Measurements from ENCODE around the gene TMEM18. TPM values are rescaled to one million over a fixed set of nuclear protein-coding genes. Genes with fewer than 3 reads are reported as not detected.

TMEM18 gene
- total RNA-seq, 2 donors from 2014 or later, result 16.4 to 19.6 TPM

DNA sequence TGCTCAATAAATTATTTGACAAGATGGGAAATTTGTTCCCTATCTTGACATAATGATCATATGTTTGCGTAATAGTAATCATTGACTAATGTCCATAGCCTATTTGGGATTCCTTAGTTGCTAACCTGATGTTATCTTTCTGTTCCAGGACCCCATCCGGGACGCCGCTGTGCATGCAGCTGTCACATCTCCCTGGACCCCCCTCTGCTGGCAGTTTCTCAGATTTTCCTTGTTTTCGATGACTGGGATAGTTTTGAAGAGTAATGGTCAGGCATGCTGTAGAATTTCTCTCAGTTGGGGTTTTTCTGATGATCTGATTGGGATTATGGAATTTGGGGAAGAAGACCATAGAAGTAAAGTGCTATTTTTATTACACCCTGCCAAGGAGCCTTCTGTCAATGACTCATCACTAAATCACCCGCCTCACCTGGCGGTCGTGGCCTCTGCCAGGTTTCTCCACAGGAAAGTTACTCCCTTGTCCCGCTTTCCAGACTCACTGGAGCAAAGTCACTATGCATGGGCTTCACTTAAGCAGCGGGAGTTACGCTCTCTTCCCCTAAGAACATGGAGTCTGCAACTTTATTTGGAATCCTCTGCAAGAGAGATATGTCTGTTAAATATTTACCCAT, 19.9 kb upstream of the TMEM18 start:
- H3K27me3 ChIP-seq, result no peaks in the 10 kb centered on the region
- no peak overlapping the region for H3K27ac ChIP-seq
- no peak overlapping the region for H3K9ac ChIP-seq (ENCODE audit: low read depth in 2 of 2, low read length in 2 of 2)
- intact Hi-C loops (cut with DNase I), result no loop called here
- H3K4me3 ChIP-seq, result no peak overlapping the region
- H3K9me3 ChIP-seq, result no peaks in the 10 kb centered on the region
- no peak for DNase-seq
- no peaks in the 10 kb centered on the region for H3K36me3 ChIP-seq
- TF ChIP-seq, protein P1, sequence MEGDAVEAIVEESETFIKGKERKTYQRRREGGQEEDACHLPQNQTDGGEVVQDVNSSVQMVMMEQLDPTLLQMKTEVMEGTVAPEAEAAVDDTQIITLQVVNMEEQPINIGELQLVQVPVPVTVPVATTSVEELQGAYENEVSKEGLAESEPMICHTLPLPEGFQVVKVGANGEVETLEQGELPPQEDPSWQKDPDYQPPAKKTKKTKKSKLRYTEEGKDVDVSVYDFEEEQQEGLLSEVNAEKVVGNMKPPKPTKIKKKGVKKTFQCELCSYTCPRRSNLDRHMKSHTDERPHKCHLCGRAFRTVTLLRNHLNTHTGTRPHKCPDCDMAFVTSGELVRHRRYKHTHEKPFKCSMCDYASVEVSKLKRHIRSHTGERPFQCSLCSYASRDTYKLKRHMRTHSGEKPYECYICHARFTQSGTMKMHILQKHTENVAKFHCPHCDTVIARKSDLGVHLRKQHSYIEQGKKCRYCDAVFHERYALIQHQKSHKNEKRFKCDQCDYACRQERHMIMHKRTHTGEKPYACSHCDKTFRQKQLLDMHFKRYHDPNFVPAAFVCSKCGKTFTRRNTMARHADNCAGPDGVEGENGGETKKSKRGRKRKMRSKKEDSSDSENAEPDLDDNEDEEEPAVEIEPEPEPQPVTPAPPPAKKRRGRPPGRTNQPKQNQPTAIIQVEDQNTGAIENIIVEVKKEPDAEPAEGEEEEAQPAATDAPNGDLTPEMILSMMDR (IDR thresholded peaks at IDR 0.05), result no peak
- H3K4me1 ChIP-seq, result no peaks in the 10 kb centered on the region

DNA sequence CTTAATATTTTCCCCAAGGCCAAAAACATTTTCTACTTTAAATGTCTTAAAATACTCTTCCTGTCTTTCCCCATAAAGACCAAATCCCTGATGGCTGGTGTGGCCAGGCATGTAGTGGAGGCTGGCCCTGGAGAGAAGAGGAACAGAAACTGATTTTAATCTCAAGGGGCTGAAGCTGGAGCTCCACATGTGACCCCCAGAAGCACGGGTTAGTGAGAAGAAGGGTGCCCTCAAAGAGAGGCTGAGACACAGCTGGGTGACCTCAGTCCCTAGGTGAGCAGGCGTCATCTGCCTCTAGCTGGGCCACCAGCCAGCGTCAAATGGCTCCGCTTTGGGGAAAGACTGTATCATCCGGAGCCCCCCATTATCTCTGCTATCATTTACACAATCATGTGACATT, 19.3 kb upstream of the TMEM18 start:
- Histone ChIP-seq H3K4me3 (no peak overlapping the region), H3K36me3 (no peaks in the 10 kb centered on the region), H3K4me1 (no peaks in the 10 kb centered on the region), H3K9me3 (no peaks in the 10 kb centered on the region), H3K27ac (no peak overlapping the region), H3K9ac (ENCODE audit: low read depth in 2 of 2, low read length in 2 of 2) (no peak overlapping the region), H3K27me3 (no peaks in the 10 kb centered on the region)
- TF ChIP-seq, protein P1 (IDR thresholded peaks at IDR 0.05), result no peak
- intact Hi-C loops (cut with DNase I), result no loop called here
- DNase-seq, result no peak

DNA sequence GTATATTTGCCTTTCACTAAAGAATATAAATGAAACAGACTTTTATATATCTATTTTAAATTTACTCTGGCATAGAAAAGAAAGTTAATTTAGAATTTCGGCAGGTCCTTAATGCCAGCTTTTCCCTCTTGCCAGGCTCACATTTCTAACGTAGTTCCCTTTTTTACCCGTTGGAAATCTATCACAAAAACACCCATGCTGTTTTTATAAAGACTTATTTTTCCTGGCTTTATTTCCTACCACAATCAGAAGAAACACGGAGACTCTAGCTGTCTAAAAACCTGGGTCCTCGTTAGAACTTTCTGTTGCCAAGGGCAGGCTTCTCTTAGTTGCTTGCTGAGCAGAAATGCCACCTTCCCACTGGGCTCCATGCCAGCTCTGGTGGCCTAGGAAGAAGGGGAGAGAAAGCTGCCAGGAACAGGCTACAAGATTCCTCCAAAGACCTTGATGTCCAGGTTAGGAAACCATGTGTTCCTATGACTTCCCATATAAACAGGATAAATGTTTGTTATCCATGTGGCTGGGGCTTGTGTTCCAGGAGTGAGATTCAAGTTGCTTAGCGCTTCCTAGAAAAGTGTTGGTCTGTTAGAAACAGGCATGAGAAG, 17.8 kb upstream of the TMEM18 start:
- Histone ChIP-seq H3K27ac (no peak overlapping the region), H3K9ac (ENCODE audit: low read depth in 2 of 2, low read length in 2 of 2) (no peak overlapping the region), H3K4me3 (no peak overlapping the region), H3K27me3 (no peaks in the 10 kb centered on the region), H3K9me3 (no peaks in the 10 kb centered on the region), H3K4me1 (no peaks in the 10 kb centered on the region), H3K36me3 (no peaks in the 10 kb centered on the region)
- TF ChIP-seq, protein P1 (IDR thresholded peaks at IDR 0.05), result no peak
- intact Hi-C loops (cut with DNase I), result no loop called here
- DNase-seq, result no peak

DNA sequence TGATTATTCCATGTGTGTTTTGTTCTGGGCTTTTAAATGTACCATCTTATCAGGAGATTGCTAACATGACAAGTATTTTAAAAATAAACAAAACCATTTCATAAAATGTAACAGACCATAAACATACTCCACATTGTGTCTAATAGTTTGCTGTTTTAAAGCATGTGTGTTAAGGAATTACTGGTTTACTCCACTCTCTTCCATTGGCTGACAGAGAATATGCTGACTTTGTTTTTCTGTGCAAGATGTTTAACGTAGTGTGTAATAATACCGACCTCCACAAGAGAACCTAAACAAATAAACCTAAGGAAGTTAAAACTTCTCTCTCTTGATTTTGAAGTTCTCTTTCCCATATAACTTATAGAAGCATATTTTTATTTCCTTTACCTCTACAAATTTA, 17.0 kb upstream of the TMEM18 start:
- no peak overlapping the region for H3K4me3 ChIP-seq
- TF ChIP-seq, protein P1 (IDR thresholded peaks at IDR 0.05), result no peak
- H3K27ac ChIP-seq, result no peak overlapping the region
- DNase-seq, result no peak
- no peaks in the 10 kb centered on the region for H3K36me3 ChIP-seq
- intact Hi-C loops (cut with DNase I), result no loop called here
- H3K4me1 ChIP-seq, result no peaks in the 10 kb centered on the region
- H3K9ac ChIP-seq (ENCODE audit: low read depth in 2 of 2, low read length in 2 of 2), result no peak overlapping the region
- no peaks in the 10 kb centered on the region for H3K27me3 ChIP-seq
- no peaks in the 10 kb centered on the region for H3K9me3 ChIP-seq

DNA sequence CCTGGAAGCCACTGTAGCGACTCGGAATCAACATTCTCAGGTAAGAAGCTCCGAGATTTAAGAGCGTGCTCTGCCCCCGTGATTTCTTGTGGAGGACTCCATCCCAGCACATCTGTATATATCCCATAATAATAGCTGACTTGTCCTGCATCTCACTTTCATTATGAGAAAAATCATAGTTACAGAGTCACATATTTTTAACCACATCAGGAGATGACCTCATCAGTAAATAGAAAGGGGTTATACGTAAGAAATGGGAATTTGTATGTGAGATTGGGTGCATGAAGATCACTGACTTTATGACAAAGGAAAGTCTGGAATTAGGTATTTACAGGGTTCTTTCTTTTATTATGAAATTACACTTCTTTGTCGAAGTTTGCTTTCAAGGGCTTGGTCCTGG, 16.4 kb upstream of the TMEM18 start:
- Histone ChIP-seq H3K27me3 (no peaks in the 10 kb centered on the region), H3K36me3 (no peaks in the 10 kb centered on the region), H3K4me1 (no peaks in the 10 kb centered on the region), H3K9ac (ENCODE audit: low read depth in 2 of 2, low read length in 2 of 2) (no peak overlapping the region), H3K27ac (no peak overlapping the region), H3K4me3 (no peak overlapping the region), H3K9me3 (no peaks in the 10 kb centered on the region)
- no peak for DNase-seq
- intact Hi-C loops (cut with DNase I), result no loop called here
- TF ChIP-seq, protein P1 (IDR thresholded peaks at IDR 0.05), result no peak

Data from colonic mucosa (tissue), 4 donors.